GM12878 (cell line): ENCODE measurements around the gene STK4. TPM values are rescaled to one million over a fixed set of nuclear protein-coding genes. Genes with fewer than 3 reads are reported as not detected.
A peak's percentile ranks its signal among the peaks of the same experiment; 100 is the strongest.

Experiments
- ATAC-seq: fragments of 200-7000 bp; cut with Tn5 transposase; 3 replicates; pipeline ENCODE4 v1.9.1; 2020; ENCODE audit warnings: mild to moderate bottlenecking, moderate library complexity
- BruUV-seq: library from RNA; stranded (reverse); fragments of 400-500 nt; replicated peaks from 2 replicates; lab custom pipeline; 2021; lab: Mats Ljungman, UMichigan
- CTCF ChIA-PET: fragments of 300-600 bp; sonication (Branson Sonifier 250); formaldehyde crosslinking; extraction: SDS; loops from one replicate; lab custom pipeline; 2021; ENCODE audit warnings: inconsistent platforms; lab: Yijun Ruan, JAX
- POLR2A ChIA-PET: fragments of 350-600 bp; formaldehyde crosslinking; extraction: SDS; loops from one replicate; lab custom pipeline; 2021; ENCODE audit warnings: inconsistent platforms; lab: Charles Lee
- RAD21 ChIA-PET: fragments of 300-600 bp; sonication (Branson Sonifier 250); formaldehyde crosslinking; loops from one replicate; lab custom pipeline; 2023; ENCODE audit warnings: antibody characterized with exemption; ENCODE audit not compliant: unreplicated experiment; lab: Charles Lee
- SMC1A ChIA-PET: fragments of 300-600 bp; sonication (Branson Sonifier 250); formaldehyde crosslinking; loops from one replicate; lab custom pipeline; 2023; ENCODE audit not compliant: unreplicated experiment, uncharacterized antibody; lab: Charles Lee
- DNase-seq: peaks from one replicate; pipeline ENCODE4 v3.0.0-alpha.2; 2011; ENCODE audit warnings: low read depth, low spot score
- FAIRE-seq: peaks from 3 replicates; lab custom pipeline; 2011; peaks lifted over from hg19 to GRCh38; lab: Jason Lieb, UNC
- H2AFZ ChIP-seq: 2 replicates; pipeline ENCODE4 v1.6.0; 2011; ENCODE audit warnings: low read depth, low read length, control low read depth; ENCODE audit not compliant: control insufficient read depth
- H3K27ac ChIP-seq: 2 replicates; pipeline ENCODE4 v1.5.1; 2011; ENCODE audit warnings: control low read depth; ENCODE audit not compliant: control insufficient read depth, insufficient read depth
- H3K27me3 ChIP-seq, 2 experiments: replicated peaks in 1 of 2; 2 replicates each; pipeline versions ENCODE4 v1.6.0 to v1.6.1; 2011; ENCODE audit warnings: low read length in 1 of 2; ENCODE audit not compliant: control insufficient read depth in 2 of 2, insufficient read depth in 2 of 2
- H3K36me3 ChIP-seq, 2 experiments: 2 replicates each; pipeline ENCODE4 v1.5.1; 2011; ENCODE audit warnings: low read length in 1 of 2; ENCODE audit not compliant: control insufficient read depth in 2 of 2, insufficient read depth in 2 of 2
- H3K4me1 ChIP-seq: 2 replicates; pipeline ENCODE4 v1.6.1; 2011; ENCODE audit warnings: mild to moderate bottlenecking, low read length, moderate library complexity, mixed read lengths; ENCODE audit not compliant: control insufficient read depth, insufficient read depth
- H3K4me2 ChIP-seq: 2 replicates; pipeline ENCODE4 v1.6.0; 2011; ENCODE audit warnings: control low read depth; ENCODE audit not compliant: control insufficient read depth, insufficient read depth
- H3K4me3 ChIP-seq: fragments of 200-600 bp; sonication (generic); 2 replicates; pipeline ENCODE4 v1.5.1; 2016
- H3K79me2 ChIP-seq: 2 replicates; pipeline ENCODE4 v1.6.0; 2011; ENCODE audit warnings: low read length; ENCODE audit not compliant: control insufficient read depth, insufficient read depth
- H3K9ac ChIP-seq: 2 replicates; pipeline ENCODE4 v1.8.0; 2011; ENCODE audit warnings: low read length, control low read depth, mixed read lengths; ENCODE audit not compliant: control insufficient read depth, insufficient read depth
- H3K9me3 ChIP-seq: replicated peaks from 3 replicates; pipeline ENCODE4 v1.5.1; 2011; ENCODE audit warnings: mild to moderate bottlenecking, low read length; ENCODE audit not compliant: control insufficient read depth, insufficient read depth
- H4K20me1 ChIP-seq: 2 replicates; pipeline ENCODE4 v1.6.0; 2011; ENCODE audit not compliant: control insufficient read depth, insufficient read depth
- EED ChIP-seq: sonication (generic); IDR thresholded peaks from 2 replicates; pipeline ENCODE4 v1.6.1; 2016; ENCODE audit warnings: antibody characterized with exemption, low read depth
- EGR1 ChIP-seq, 2 experiments: IDR thresholded peaks; 1 replicate in 1 of 2; 2 replicates in 1 of 2; pipeline ENCODE4 v1.6.1; 2011 to 2012; ENCODE audit warnings: low read depth in 2 of 2, low read length in 2 of 2, borderline replicate concordance in 1 of 2, mild to moderate bottlenecking in 1 of 2, moderate library complexity in 1 of 2
- ESRRA ChIP-seq: IDR thresholded peaks from 2 replicates; pipeline ENCODE4 v1.6.1; 2012; ENCODE audit warnings: mild to moderate bottlenecking, low read length, improper control_type of control experiment
- FOXK2 ChIP-seq: fragments of 450-650 bp; IDR thresholded peaks from 2 replicates; pipeline ENCODE4 v1.6.1; 2017; ENCODE audit warnings: mild to moderate bottlenecking, moderate library complexity
- MAX ChIP-seq: IDR thresholded peaks from 2 replicates; pipeline ENCODE4 v1.6.1; 2012; ENCODE audit warnings: low read depth, low read length, improper control_type of control experiment
- MTA3 ChIP-seq: IDR thresholded peaks from 2 replicates; pipeline ENCODE4 v1.6.1; 2012; ENCODE audit warnings: low read length, inconsistent platforms, borderline replicate concordance
- MXI1 ChIP-seq: fragments of 150-350 bp; IDR thresholded peaks from 2 replicates; pipeline ENCODE4 v1.6.1; 2011; ENCODE audit warnings: low read depth, mild to moderate bottlenecking, inconsistent platforms, low read length, improper control_type of control experiment
- RAD21 ChIP-seq: IDR thresholded peaks from 2 replicates; pipeline ENCODE4 v1.6.1; 2011; ENCODE audit warnings: mild to moderate bottlenecking, low read depth, low read length, moderate library complexity; ENCODE audit not compliant: insufficient read depth
- SKIL ChIP-seq: fragments of 450-650 bp; IDR thresholded peaks from 2 replicates; pipeline ENCODE4 v1.6.1; 2017; ENCODE audit warnings: mild to moderate bottlenecking, low read depth, inconsistent platforms; ENCODE audit not compliant: poor library complexity, severe bottlenecking
- SMC3 ChIP-seq: IDR thresholded peaks from 2 replicates; pipeline ENCODE4 v1.6.1; 2011; ENCODE audit warnings: low read length, improper control_type of control experiment, borderline replicate concordance
- SUPT20H ChIP-seq: IDR thresholded peaks from 2 replicates; pipeline ENCODE4 v1.6.1; 2011; ENCODE audit warnings: low read depth, mild to moderate bottlenecking, low read length, moderate library complexity, borderline replicate concordance; ENCODE audit not compliant: control insufficient read depth
- SUZ12 ChIP-seq: fragments of 200-600 bp; sonication (generic); IDR thresholded peaks from one replicate; pipeline ENCODE4 v1.6.1; 2018; ENCODE audit warnings: antibody characterized with exemption, mild to moderate bottlenecking; ENCODE audit not compliant: unreplicated experiment
- ZNF217 ChIP-seq: fragments of 450-650 bp; IDR thresholded peaks from 2 replicates; pipeline ENCODE4 v1.6.1; 2017; ENCODE audit warnings: antibody characterized with exemption, mild to moderate bottlenecking
- WGBS: methylation state at CpG from one replicate; pipeline ENCODE4 v1.1.6; 2016; ENCODE audit warnings: low lambda C conversion rate; ENCODE audit not compliant: insufficient replicate concordance, insufficient coverage; ENCODE audit errors: missing lambda C conversion rate; 5-methylcytosine and 5-hydroxymethylcytosine counted together
- in situ Hi-C: fragments of 300-500 bp; cut with MboI; formaldehyde crosslinking; loops from 9 replicates; pipeline ENCODE4 v1.14.3; 2018; ENCODE audit warnings: mixed read lengths
- intact Hi-C: fragments of 100-400 bp; cut with micrococcal nuclease; formaldehyde crosslinking; loops from one replicate; pipeline ENCODE4 v1.14.2; 2022; ENCODE audit not compliant: unreplicated experiment
- polyA plus RNA-seq, 11 experiments: library from polyadenylated mRNA; depleted of rRNA in 4 of 11; unstranded in 6 of 11; stranded (reverse) in 5 of 11; fragments of >200 nt; fragmentation: Nextera tagmentation in 4 of 11; fragmentation: Illumina TruSeq in 1 of 11; extraction: Ambion mirVana in 4 of 11; extraction: Trizol in 1 of 11; gene quantifications; 1 replicate in 1 of 11; 2 replicates in 10 of 11; pipeline versions ENCODE4 v1.2.1 to v1.2.3, GENCODE V29; 2011 to 2016; ENCODE audit warnings: inconsistent platforms in 2 of 11, missing spikeins in 2 of 11, low read depth in 1 of 11
- total RNA-seq, 4 experiments: library from RNA; depleted of rRNA in 3 of 4; stranded (reverse); fragments of >200 nt in 3 of 4; fragmentation: Illumina TruSeq in 1 of 4; extraction: Trizol in 1 of 4; gene quantifications; 2 replicates each; pipeline versions ENCODE4 v1.2.1 to v1.2.3, GENCODE V29; 2013 to 2021
- TF ChIP-seq, protein P1 (sequence below), 3 experiments: IDR thresholded peaks in 2 of 3; conservative IDR thresholded peaks in 1 of 3; 2 replicates each; pipeline ENCODE4 v1.5.1; 2011; ENCODE audit warnings: low read depth in 3 of 3, low read length in 3 of 3, mild to moderate bottlenecking in 3 of 3, control low read depth in 2 of 3, moderate library complexity in 2 of 3, inconsistent platforms in 1 of 3, mixed read lengths in 1 of 3; ENCODE audit not compliant: control insufficient read depth in 2 of 3, insufficient read depth in 1 of 3; ENCODE audit errors: extremely low read depth in 1 of 3
- TF ChIP-seq, protein P2 (sequence below): fragments of 450-650 bp; conservative IDR thresholded peaks from 2 replicates; pipeline ENCODE4 v1.6.1; 2017; ENCODE audit warnings: mild to moderate bottlenecking, moderate library complexity

The STK4 gene
- total and polyA plus RNA-seq, 10 of the 15 experiments (the other 5 are each of a cell fraction or from before 2014, with no cell fraction given): 24.0 to 135 (median 89.7) TPM

DNA sequence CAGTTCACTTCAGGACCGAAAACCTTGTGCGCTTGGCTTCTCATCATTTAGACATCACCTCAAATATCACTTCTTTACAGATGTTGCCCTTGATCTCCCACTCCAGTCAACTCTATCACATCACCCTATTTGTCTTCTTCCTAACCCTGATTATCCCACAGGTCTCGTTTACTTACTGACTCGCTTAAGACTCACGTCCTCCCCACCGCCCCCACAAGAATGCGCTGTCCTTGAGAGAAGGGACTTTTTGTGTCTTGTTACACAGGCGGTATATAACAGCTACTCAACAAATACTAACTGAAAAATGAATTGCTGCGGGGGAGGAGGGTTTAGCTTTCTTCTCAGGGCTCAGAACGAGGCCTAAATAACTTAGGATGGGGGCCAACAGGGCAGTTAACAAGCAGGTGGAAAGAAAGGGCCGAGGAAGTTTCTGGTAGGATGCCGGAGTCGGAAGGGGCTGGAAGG, 6.6 kb upstream of the STK4 start:
- H3K79me2 ChIP-seq: peaks cover 51% of the 10 kb centered on the region
- POLR2A ChIA-PET: interaction anchor here (0.6 to 2.4 kb wide), 7 partner anchors 11 to 85 kb away, joined by 3 to 10 read pairs (median 6); partner anchors contain the start of gene YWHAB
- TF ChIP-seq FOXK2 (peak; percentile 51), SUZ12 (no peak), MXI1 (no peak), MTA3 (peak; percentile 17; the same call in 1 of the 2 replicates), SKIL (no peak), SMC3 (peak; percentile 37), MAX (no peak), EGR1 (IDR thresholded peaks at IDR 0.05; ENCODE audit: borderline replicate concordance in 1 of 2, low read depth in 2 of 2, low read length in 2 of 2) (peak in 1 of 2 experiments; percentile 71; a peak in 1 of 3 replicates), ESRRA (peak; percentile 61; the same call in 1 of the 2 replicates), ZNF217 (no peak), RAD21 (0 out of 2 replicates have a peak, but pooled peaks have one; percentile 1), SUPT20H (no peak), EED (no peak)
- TF ChIP-seq, protein P1, sequence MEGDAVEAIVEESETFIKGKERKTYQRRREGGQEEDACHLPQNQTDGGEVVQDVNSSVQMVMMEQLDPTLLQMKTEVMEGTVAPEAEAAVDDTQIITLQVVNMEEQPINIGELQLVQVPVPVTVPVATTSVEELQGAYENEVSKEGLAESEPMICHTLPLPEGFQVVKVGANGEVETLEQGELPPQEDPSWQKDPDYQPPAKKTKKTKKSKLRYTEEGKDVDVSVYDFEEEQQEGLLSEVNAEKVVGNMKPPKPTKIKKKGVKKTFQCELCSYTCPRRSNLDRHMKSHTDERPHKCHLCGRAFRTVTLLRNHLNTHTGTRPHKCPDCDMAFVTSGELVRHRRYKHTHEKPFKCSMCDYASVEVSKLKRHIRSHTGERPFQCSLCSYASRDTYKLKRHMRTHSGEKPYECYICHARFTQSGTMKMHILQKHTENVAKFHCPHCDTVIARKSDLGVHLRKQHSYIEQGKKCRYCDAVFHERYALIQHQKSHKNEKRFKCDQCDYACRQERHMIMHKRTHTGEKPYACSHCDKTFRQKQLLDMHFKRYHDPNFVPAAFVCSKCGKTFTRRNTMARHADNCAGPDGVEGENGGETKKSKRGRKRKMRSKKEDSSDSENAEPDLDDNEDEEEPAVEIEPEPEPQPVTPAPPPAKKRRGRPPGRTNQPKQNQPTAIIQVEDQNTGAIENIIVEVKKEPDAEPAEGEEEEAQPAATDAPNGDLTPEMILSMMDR (IDR thresholded peaks at IDR 0.05 in 2 of 3, conservative IDR thresholded peaks at IDR 0.05 in 1 of 3; ENCODE audit: control insufficient read depth in 2 of 3, extremely low read depth in 1 of 3, insufficient read depth in 1 of 3, low read depth in 3 of 3, low read length in 3 of 3): peak in 1 of 3 experiments; percentile 21; a peak in 1 of 6 replicates
- TF ChIP-seq, protein P2, sequence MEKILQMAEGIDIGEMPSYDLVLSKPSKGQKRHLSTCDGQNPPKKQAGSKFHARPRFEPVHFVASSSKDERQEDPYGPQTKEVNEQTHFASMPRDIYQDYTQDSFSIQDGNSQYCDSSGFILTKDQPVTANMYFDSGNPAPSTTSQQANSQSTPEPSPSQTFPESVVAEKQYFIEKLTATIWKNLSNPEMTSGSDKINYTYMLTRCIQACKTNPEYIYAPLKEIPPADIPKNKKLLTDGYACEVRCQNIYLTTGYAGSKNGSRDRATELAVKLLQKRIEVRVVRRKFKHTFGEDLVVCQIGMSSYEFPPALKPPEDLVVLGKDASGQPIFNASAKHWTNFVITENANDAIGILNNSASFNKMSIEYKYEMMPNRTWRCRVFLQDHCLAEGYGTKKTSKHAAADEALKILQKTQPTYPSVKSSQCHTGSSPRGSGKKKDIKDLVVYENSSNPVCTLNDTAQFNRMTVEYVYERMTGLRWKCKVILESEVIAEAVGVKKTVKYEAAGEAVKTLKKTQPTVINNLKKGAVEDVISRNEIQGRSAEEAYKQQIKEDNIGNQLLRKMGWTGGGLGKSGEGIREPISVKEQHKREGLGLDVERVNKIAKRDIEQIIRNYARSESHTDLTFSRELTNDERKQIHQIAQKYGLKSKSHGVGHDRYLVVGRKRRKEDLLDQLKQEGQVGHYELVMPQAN: no peak

More for the DNA sequence above, 6.6 kb upstream of the STK4 start:
- ChIA-PET CTCF (interaction anchor here (1.7 to 4.2 kb wide), 3 partner anchors 16 to 84 kb away, joined by 6 to 21 read pairs (median 6); no protein-coding TSS in a partner anchor), SMC1A (interaction anchor here (0.7 to 3.4 kb wide), 14 partner anchors 8 to 133 kb away, joined by 3 to 27 read pairs (median 4); partner anchors contain the start of gene PABPC1L), RAD21 (interaction anchor here (0.5 to 2.0 kb wide), 11 partner anchors 9 to 164 kb away, joined by 3 to 9 read pairs (median 4); partner anchors contain the start of gene YWHAB)
- no TSS peak for BruUV-seq
- FAIRE-seq: no peak
- intact Hi-C loops: no loop called here
- peaks cover 35% of the 10 kb centered on the region for H3K4me1 ChIP-seq
- 1% methylated on average over 13 of the region's 13 CpGs for WGBS
- in situ Hi-C loops: no loop called here
- ATAC-seq: peak; percentile 71
- no peak for DNase-seq
- H3K4me3 ChIP-seq: peak overlapping the region; percentile 85
- H3K9me3 ChIP-seq: no peaks in the 10 kb centered on the region
- peaks cover 2 to 26% of the 10 kb centered on the region in 2 experiments; a peak in 3 of 4 replicates for H3K36me3 ChIP-seq
- peak overlapping the region; percentile 81 for H3K27ac ChIP-seq
- peak overlapping the region; percentile 2 for H2AFZ ChIP-seq
- 0 out of 2 replicates have a peak, but pooled peaks cover 3% of the 10 kb centered on the region for H4K20me1 ChIP-seq
- H3K9ac ChIP-seq: peak overlapping the region; percentile 72
- H3K4me2 ChIP-seq: peak overlapping the region; percentile 94
- no peaks in the 10 kb centered on the region for H3K27me3 ChIP-seq
